Cerebellar cortex (tissue), 1 donor: ENCODE results near the gene AP2B1.
A peak's percentile ranks its signal among the peaks of the same experiment; 100 is the strongest.
"Not testable (repeated sequence)": the region's sequence is repeated elsewhere in the genome, so short reads cannot be mapped to it uniquely, and the experiment has no call there.

Experiments
- DNase-seq: peaks from one replicate; pipeline ENCODE4 v3.0.0-alpha.2; 2015; ENCODE audit warnings: low spot score

The AP2B1 gene

GRCh38 chr17:35587074-35587961 lies at the start of gene AP2B1:
AP2B1 (plus strand) TSS chr17:35587322; CDS start chr17:35594031, 6,709 bp downstream.
- DNase-seq: peak; percentile 96

GRCh38 chr17:35537601-35538141 lies 49.5 kb upstream of the AP2B1 start, which contains the start of gene SLFN12L:
SLFN12L (minus strand) TSS chr17:35537678; CDS start chr17:35522364, 15,314 bp downstream.
- DNase-seq: no peak

- DNase-seq: no peak
Observed at GRCh38 chr17:35539659-35540026, 47.5 kb upstream of the AP2B1 start.

- no peak for DNase-seq
Observed at GRCh38 chr17:35540589-35541404, 46.3 kb upstream of the AP2B1 start.

GRCh38 chr17:35541434-35541833 lies 45.7 kb upstream of the AP2B1 start:
- no peak for DNase-seq

- no peak for DNase-seq
Observed at GRCh38 chr17:35542990-35543389, 44.1 kb upstream of the AP2B1 start.

- no peak for DNase-seq
Observed at GRCh38 chr17:35543856-35544255, 43.3 kb upstream of the AP2B1 start.

GRCh38 chr17:35545150-35545549 lies 42.0 kb upstream of the AP2B1 start:
- DNase-seq: no peak

GRCh38 chr17:35546487-35546886 lies 40.6 kb upstream of the AP2B1 start:
- no peak for DNase-seq

- DNase-seq: no peak
Observed at GRCh38 chr17:35548208-35548810, 38.8 kb upstream of the AP2B1 start.

GRCh38 chr17:35548978-35549377 lies 38.1 kb upstream of the AP2B1 start:
- DNase-seq: no peak

- DNase-seq: no peak
Observed at GRCh38 chr17:35553310-35553709, 33.8 kb upstream of the AP2B1 start.

- DNase-seq: no peak
Observed at GRCh38 chr17:35554668-35555067, 32.5 kb upstream of the AP2B1 start.

GRCh38 chr17:35555691-35556090 lies 31.4 kb upstream of the AP2B1 start:
- no peak for DNase-seq

- DNase-seq: no peak
Observed at GRCh38 chr17:35557353-35557752, 29.8 kb upstream of the AP2B1 start.

GRCh38 chr17:35559495-35560210 lies 27.5 kb upstream of the AP2B1 start:
- no peak for DNase-seq

- no peak for DNase-seq
Observed at GRCh38 chr17:35560703-35561102, 26.4 kb upstream of the AP2B1 start, which contains the start of gene SLFN14. SLFN14 (minus strand) TSS chr17:35560819; CDS start chr17:35558062, 2,757 bp downstream.

GRCh38 chr17:35563181-35563580 lies 23.9 kb upstream of the AP2B1 start:
- DNase-seq: not testable (repeated sequence)

- DNase-seq: no peak
Observed at GRCh38 chr17:35566968-35567367, 20.2 kb upstream of the AP2B1 start.

GRCh38 chr17:35568561-35568960 lies 18.6 kb upstream of the AP2B1 start:
- no peak for DNase-seq

GRCh38 chr17:35569405-35569804 lies 17.7 kb upstream of the AP2B1 start:
- DNase-seq: no peak
